CD14-positive monocyte (primary cell): ENCODE results near the gene KHNYN. TPM values are rescaled to one million over a fixed set of nuclear protein-coding genes. Genes with fewer than 3 reads are reported as not detected.

Experiments
- DNase-seq, 3 donors: peaks; one replicate each; pipeline ENCODE4 v3.0.0-alpha.2; 2011 to 2022
- H2AFZ ChIP-seq: 2 replicates; pipeline ENCODE4 v1.6.0; 2012; ENCODE audit warnings: mild to moderate bottlenecking, low read depth, low read length, inconsistent platforms; ENCODE audit not compliant: insufficient read depth, poor library complexity, severe bottlenecking
- H3K27ac ChIP-seq, 2 donors: 1 replicate in 1 of 2; 2 replicates in 1 of 2; pipeline ENCODE4 v1.5.1; 2012 to 2013; ENCODE audit warnings: low read length in 2 of 2, control low read depth in 1 of 2, inconsistent platforms in 1 of 2, low read depth in 1 of 2, mild to moderate bottlenecking in 1 of 2
- H3K27me3 ChIP-seq, 2 donors: one replicate each; pipeline versions ENCODE4 v1.6.0 to v1.6.1; 2011 to 2013; ENCODE audit warnings: low read length in 2 of 2; ENCODE audit not compliant: control insufficient read depth in 2 of 2, insufficient read depth in 2 of 2
- H3K36me3 ChIP-seq, 2 donors: replicated peaks in 1 of 2; 1 replicate in 1 of 2; 2 replicates in 1 of 2; pipeline versions ENCODE4 v1.5.1 to v1.6.1; 2012 to 2013; ENCODE audit warnings: low read length in 2 of 2, control low read depth in 1 of 2, inconsistent platforms in 1 of 2, mild to moderate bottlenecking in 1 of 2; ENCODE audit not compliant: insufficient read depth in 2 of 2, control insufficient read depth in 1 of 2
- H3K4me1 ChIP-seq, 2 donors: 1 replicate in 1 of 2; 2 replicates in 1 of 2; pipeline versions ENCODE4 v1.5.1 to v1.6.1; 2012 to 2013; ENCODE audit warnings: low read length in 2 of 2, control low read depth in 1 of 2, inconsistent platforms in 1 of 2, mild to moderate bottlenecking in 1 of 2, moderate library complexity in 1 of 2; ENCODE audit not compliant: insufficient read depth in 2 of 2, control insufficient read depth in 1 of 2
- H3K4me2 ChIP-seq: replicated peaks from 2 replicates; pipeline ENCODE3; 2012; ENCODE audit warnings: low read length, moderate library complexity, mild to moderate bottlenecking; ENCODE audit not compliant: poor library complexity, severe bottlenecking; ENCODE audit errors: extremely low read depth
- H3K4me3 ChIP-seq, 3 experiments: fragments of 200-600 bp in 1 of 3; sonication (generic) in 1 of 3; replicated peaks in 1 of 3; 1 replicate in 2 of 3; 2 replicates in 1 of 3; pipeline ENCODE4 v1.5.1; 2011 to 2013; ENCODE audit warnings: low read length in 3 of 3, mild to moderate bottlenecking in 3 of 3, control low read depth in 2 of 3, low read depth in 2 of 3, inconsistent platforms in 1 of 3, moderate library complexity in 1 of 3
- H3K79me2 ChIP-seq: 2 replicates; pipeline ENCODE4 v1.6.0; 2012; ENCODE audit warnings: mild to moderate bottlenecking, control low read depth, inconsistent platforms, low read length, moderate library complexity; ENCODE audit not compliant: insufficient read depth
- H3K9ac ChIP-seq: 2 replicates; pipeline ENCODE4 v1.6.0; 2017; ENCODE audit warnings: low read length, mild to moderate bottlenecking; ENCODE audit not compliant: insufficient read depth, poor library complexity, severe bottlenecking
- H3K9me3 ChIP-seq, 2 donors: replicated peaks in 1 of 2; 1 replicate in 1 of 2; 2 replicates in 1 of 2; pipeline versions ENCODE4 v1.5.1 to v1.6.1; 2012 to 2013; ENCODE audit warnings: low read length in 2 of 2, control low read depth in 1 of 2; ENCODE audit not compliant: control insufficient read depth in 1 of 2, insufficient read depth in 1 of 2
- H4K20me1 ChIP-seq: 2 replicates; pipeline ENCODE4 v1.6.0; 2012; ENCODE audit warnings: mild to moderate bottlenecking, low read length, control low read depth, moderate library complexity; ENCODE audit not compliant: insufficient read depth
- H3K27ac Mint-ChIP-seq, 7 donors: one replicate each; pipeline ENCODE4 v1.8.0; 2020; ENCODE audit warnings: mild to moderate bottlenecking in 7 of 7, mixed read lengths in 7 of 7, moderate library complexity in 6 of 7, inconsistent platforms in 2 of 7
- H3K27me3 Mint-ChIP-seq, 3 donors: one replicate each; pipeline ENCODE4 v1.8.0; 2021 to 2022; ENCODE audit warnings: low read depth in 3 of 3, mild to moderate bottlenecking in 3 of 3, mixed read lengths in 3 of 3, moderate library complexity in 3 of 3, inconsistent platforms in 1 of 3
- H3K36me3 Mint-ChIP-seq, 2 donors: one replicate each; pipeline ENCODE4 v1.8.0; 2020; ENCODE audit warnings: mixed read lengths in 2 of 2, inconsistent platforms in 1 of 2, mild to moderate bottlenecking in 1 of 2
- H3K4me1 Mint-ChIP-seq: one replicate; pipeline ENCODE4 v1.8.0; 2020; ENCODE audit warnings: mild to moderate bottlenecking, mixed read lengths
- H3K4me3 Mint-ChIP-seq, 2 donors: one replicate each; pipeline ENCODE4 v1.8.0; 2020; ENCODE audit warnings: mild to moderate bottlenecking in 2 of 2, mixed read lengths in 2 of 2, moderate library complexity in 1 of 2
- H3K9me3 Mint-ChIP-seq, 7 donors: one replicate each; pipeline ENCODE4 v1.8.0; 2020 to 2022; ENCODE audit warnings: mixed read lengths in 7 of 7, mild to moderate bottlenecking in 6 of 7, moderate library complexity in 6 of 7, inconsistent platforms in 2 of 7
- CTCF ChIP-seq: fragments of 200-600 bp; IDR thresholded peaks from one replicate; pipeline ENCODE4 v1.8.0; 2022; ENCODE audit warnings: antibody characterized with exemption, mild to moderate bottlenecking
- WGBS: methylation state at CpG from one replicate; pipeline ENCODE4 v1.1.5; 2013; ENCODE audit warnings: missing lambda C conversion rate; ENCODE audit not compliant: insufficient coverage; 5-methylcytosine and 5-hydroxymethylcytosine counted together
- intact Hi-C, 2 donors: fragments of 100-400 bp; cut with micrococcal nuclease; formaldehyde crosslinking; loops; one replicate each; pipeline versions ENCODE4 v1.15.0 to v1.15.1; 2023
- polyA plus RNA-seq, 3 donors: library from polyadenylated mRNA; depleted of rRNA in 1 of 3; unstranded in 2 of 3; stranded (reverse) in 1 of 3; fragments of 300-500 nt in 2 of 3; fragments of >200 nt in 1 of 3; fragmentation: Illumina TruSeq in 2 of 3; gene quantifications; 1 replicate in 2 of 3; 2 replicates in 1 of 3; pipeline ENCODE4 v1.2.3, GENCODE V29; 2012 to 2021

Gene KHNYN
- polyA plus RNA-seq, 3 donors, result 12.4 to 39.8 (median 16.0) TPM

GRCh38 chr14:24422694-24423601 lies 6.8 kb upstream of the KHNYN start:
- Histone ChIP-seq H3K27ac (no peak overlapping the region), H3K4me2 (no peak overlapping the region), H3K36me3 (no peaks in the 10 kb centered on the region), H3K4me3 (no peak overlapping the region), H3K79me2 (no peaks in the 10 kb centered on the region), H3K4me1 (peaks cover 8 to 17% of the 10 kb centered on the region in 2 donors), H2AFZ (peak overlapping the region; percentile 20), H3K9ac (no peak overlapping the region), H3K27me3 (peaks cover 2 to 5% of the 10 kb centered on the region in 2 donors), H3K9me3 (no peaks in the 10 kb centered on the region), H4K20me1 (no peaks in the 10 kb centered on the region)
- Mint-ChIP-seq H3K27me3 (peaks cover 14 to 29% (median 27%) of the 10 kb centered on the region in 3 donors), H3K36me3 (no peaks in the 10 kb centered on the region), H3K27ac (no peak overlapping the region), H3K9me3 (no peaks in the 10 kb centered on the region), H3K4me1 (peaks cover 11% of the 10 kb centered on the region), H3K4me3 (no peak overlapping the region)
- no peak for DNase-seq
- TF ChIP-seq CTCF, result no peak
- intact Hi-C loops, result no loop called here
- 36% methylated on average over 8 of the region's 12 CpGs for WGBS

GRCh38 chr14:24425704-24426103 lies 4.0 kb upstream of the KHNYN start:
- Histone ChIP-seq H3K27me3 (no peaks in the 10 kb centered on the region), H3K4me2 (no peak overlapping the region), H3K4me3 (no peak overlapping the region), H3K4me1 (peaks cover 18 to 33% of the 10 kb centered on the region in 2 donors), H3K36me3 (no peaks in the 10 kb centered on the region), H2AFZ (no peak overlapping the region), H3K9me3 (no peaks in the 10 kb centered on the region), H4K20me1 (peaks cover 3% of the 10 kb centered on the region), H3K79me2 (peaks cover 7% of the 10 kb centered on the region), H3K27ac (no peak overlapping the region), H3K9ac (no peak overlapping the region)
- Mint-ChIP-seq H3K4me1 (peaks cover 18% of the 10 kb centered on the region), H3K9me3 (no peaks in the 10 kb centered on the region), H3K36me3 (no peaks in the 10 kb centered on the region), H3K27ac (no peak overlapping the region), H3K4me3 (no peak overlapping the region), H3K27me3 (peaks cover 5 to 10% (median 9%) of the 10 kb centered on the region in 3 donors)
- intact Hi-C loops, result no loop called here
- WGBS, result 71% methylated on average over 1 of the region's 3 CpGs
- DNase-seq, result peak in 1 of 3 donors; percentile 50
- no peak for TF ChIP-seq CTCF
